GM23338 (cell line): ENCODE measurements around the gene S100A8. TPM values are rescaled to one million over a fixed set of nuclear protein-coding genes. Genes with fewer than 3 reads are reported as not detected.

Source experiments
- ATAC-seq: fragments of 200-7000 bp; cut with Tn5 transposase; 3 replicates; pipeline ENCODE4 v1.9.1; 2020
- DNase-seq: peaks from one replicate; pipeline ENCODE4 v3.0.0-alpha.2; 2015; ENCODE audit warnings: low spot score
- H2AFZ ChIP-seq: fragments of 200-600 bp; sonication (generic); 2 replicates; pipeline ENCODE4 v1.8.0; 2016; ENCODE audit warnings: antibody characterized with exemption, mild to moderate bottlenecking, moderate library complexity
- H3F3A ChIP-seq: fragments of 200-600 bp; sonication (generic); replicated peaks from 2 replicates; pipeline ENCODE4 v1.8.0; 2017; ENCODE audit warnings: antibody characterized with exemption, mixed run types, low read depth
- H3K27ac ChIP-seq: fragments of 200-600 bp; sonication (generic); 2 replicates; pipeline ENCODE4 v1.6.1; 2016; ENCODE audit warnings: low read depth
- H3K27me3 ChIP-seq: fragments of 200-600 bp; sonication (generic); 2 replicates; pipeline ENCODE4 v1.8.0; 2016; ENCODE audit warnings: mild to moderate bottlenecking, mixed run types, moderate library complexity; ENCODE audit not compliant: insufficient read depth
- H3K36me3 ChIP-seq: fragments of 200-600 bp; sonication (generic); 2 replicates; pipeline ENCODE4 v1.8.0; 2016; ENCODE audit warnings: mild to moderate bottlenecking; ENCODE audit not compliant: insufficient read depth
- H3K4me1 ChIP-seq: fragments of 200-600 bp; sonication (generic); 2 replicates; pipeline ENCODE4 v1.8.0; 2016; ENCODE audit warnings: mild to moderate bottlenecking, moderate library complexity; ENCODE audit not compliant: insufficient read depth
- H3K4me2 ChIP-seq: fragments of 200-600 bp; sonication (generic); 2 replicates; pipeline ENCODE4 v1.7.1; 2017; ENCODE audit warnings: mixed run types
- H3K4me3 ChIP-seq: fragments of 200-600 bp; sonication (generic); 2 replicates; pipeline ENCODE4 v1.6.1; 2016; ENCODE audit warnings: mixed run types
- H3K79me2 ChIP-seq: fragments of 200-600 bp; sonication (generic); replicated peaks from 2 replicates; pipeline ENCODE4 v1.8.0; 2017; ENCODE audit warnings: mild to moderate bottlenecking; ENCODE audit not compliant: insufficient read depth
- H3K9me2 ChIP-seq: fragments of 200-600 bp; sonication (generic); 2 replicates; pipeline ENCODE4 v1.8.0; 2017; ENCODE audit not compliant: insufficient read depth
- H4K20me1 ChIP-seq: fragments of 200-600 bp; sonication (generic); replicated peaks from 2 replicates; pipeline ENCODE4 v1.8.0; 2017; ENCODE audit warnings: mild to moderate bottlenecking; ENCODE audit not compliant: insufficient read depth
- H3K27ac Mint-ChIP-seq: 2 replicates; pipeline ENCODE4 v1.8.0; 2020; ENCODE audit warnings: inconsistent platforms, mild to moderate bottlenecking, moderate library complexity, mixed read lengths
- H3K27me3 Mint-ChIP-seq: 3 replicates; pipeline ENCODE4 v1.8.0; 2022; ENCODE audit warnings: low read depth, mild to moderate bottlenecking, moderate library complexity, mixed read lengths, inconsistent platforms; ENCODE audit not compliant: insufficient read depth, poor library complexity
- H3K36me3 Mint-ChIP-seq: 3 replicates; pipeline ENCODE4 v1.8.0; 2021; ENCODE audit warnings: low read depth, mild to moderate bottlenecking, inconsistent platforms, moderate library complexity, mixed read lengths
- H3K4me1 Mint-ChIP-seq: 3 replicates; pipeline ENCODE4 v1.8.0; 2020; ENCODE audit warnings: mild to moderate bottlenecking, inconsistent platforms, mixed read lengths
- H3K4me3 Mint-ChIP-seq: 3 replicates; pipeline ENCODE4 v1.8.0; 2021; ENCODE audit warnings: moderate library complexity, mild to moderate bottlenecking, inconsistent platforms, mixed read lengths
- H3K9me3 Mint-ChIP-seq: 3 replicates; pipeline ENCODE4 v1.8.0; 2020; ENCODE audit warnings: moderate library complexity, mild to moderate bottlenecking, inconsistent platforms, mixed read lengths
- CTCF ChIP-seq, 2 experiments: fragments of 200-600 bp in 1 of 2; sonication (generic) in 1 of 2; conservative IDR thresholded peaks; 2 replicates each; pipeline versions ENCODE4 v1.5.1 to v1.6.1; 2016 to 2017; ENCODE audit warnings: antibody characterized with exemption in 2 of 2, low read depth in 2 of 2, mild to moderate bottlenecking in 2 of 2, moderate library complexity in 1 of 2
- REST ChIP-seq: IDR thresholded peaks from one replicate; pipeline ENCODE4 v1.6.1; 2018; ENCODE audit warnings: antibody characterized with exemption; ENCODE audit not compliant: unreplicated experiment
- ZNF462 ChIP-seq: fragments of 250-450 bp; sonication (Bioruptor Pico); IDR thresholded peaks from 2 replicates; pipeline ENCODE4 v1.5.0; 2020; ENCODE audit warnings: mild to moderate bottlenecking, moderate library complexity
- polyA plus RNA-seq: library from polyadenylated mRNA; unstranded; fragments of >200 nt; fragmentation: Nextera tagmentation; extraction: Ambion mirVana; gene quantifications from 2 replicates; pipeline ENCODE4 v1.2.1, GENCODE V29; 2016
- total RNA-seq: library from RNA; depleted of rRNA; stranded (reverse); fragments of >200 nt; shearing (Covaris generic); gene quantifications from 2 replicates; pipeline ENCODE4 v1.2.3, GENCODE V29; 2014

The S100A8 gene
- total and polyA plus RNA-seq, 2 experiments from 2014 or later, result not detected

- TF ChIP-seq REST, result no peak
- TF ChIP-seq CTCF (conservative IDR thresholded peaks at IDR 0.05; ENCODE audit: low read depth in 2 of 2), result peak; percentile 34 to 57
- no peak for TF ChIP-seq ZNF462 (CRISPR knock-in tag)
- Histone ChIP-seq H4K20me1 (no peaks in the 10 kb centered on the region), H3K27me3 (no peaks in the 10 kb centered on the region), H3K4me2 (no peak overlapping the region), H3K27ac (no peak overlapping the region), H2AFZ (no peak overlapping the region), H3K4me3 (no peak overlapping the region), H3F3A (no peaks in the 10 kb centered on the region), H3K36me3 (no peaks in the 10 kb centered on the region), H3K4me1 (no peaks in the 10 kb centered on the region), H3K79me2 (no peaks in the 10 kb centered on the region), H3K9me2 (no peaks in the 10 kb centered on the region)
- Mint-ChIP-seq H3K36me3 (no peaks in the 10 kb centered on the region), H3K27ac (no peak overlapping the region), H3K4me3 (no peak overlapping the region), H3K9me3 (no peaks in the 10 kb centered on the region; the same call in 2 of the 3 replicates), H3K27me3 (peaks cover 5% of the 10 kb centered on the region), H3K4me1 (no peaks in the 10 kb centered on the region; the same call in 2 of the 3 replicates)
- DNase-seq (peak; percentile 61), ATAC-seq (peak; percentile 96)
Measured at GRCh38 chr1:153428791-153429190, 37.9 kb upstream of the S100A8 start.
